Amygdala (tissue), 56 donors: Measurements from ENCODE around the gene NFIC.
A peak's percentile ranks its signal among the peaks of the same experiment; 100 is the strongest.
"Not testable (repeated sequence)": the region's sequence is repeated elsewhere in the genome, so short reads cannot be mapped to it uniquely, and the experiment has no call there.

ENCODE experiments used
- DNase-seq, 56 donors: peaks; one replicate each; lab custom pipeline; 2025; lab: John Stamatoyannopoulos, UW

NFIC gene

DNA sequence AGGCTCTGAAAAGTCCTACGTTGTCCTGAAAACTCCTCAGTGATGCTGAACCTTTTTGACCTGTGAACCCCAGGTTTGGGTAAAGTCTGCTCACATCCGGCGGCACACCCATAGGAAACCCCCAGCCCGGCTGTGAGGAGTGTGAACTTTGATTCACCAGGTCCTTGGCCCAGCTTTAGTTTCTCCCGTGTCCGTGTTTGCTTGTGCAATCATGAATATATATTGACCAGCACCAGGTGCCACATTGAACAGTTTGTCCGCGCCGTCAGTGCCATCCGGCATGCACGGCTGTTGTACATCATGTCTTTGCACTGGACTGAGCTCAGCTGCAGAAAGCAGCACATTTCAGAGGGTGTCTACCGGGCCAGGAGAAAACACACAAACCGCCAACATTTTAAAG is 45.3 kb downstream of the NFIC start:
- DNase-seq, result no peak

GRCh38 chr19:3412066-3412465 is 45.7 kb downstream of the NFIC start:
- DNase-seq, result no peak

DNA sequence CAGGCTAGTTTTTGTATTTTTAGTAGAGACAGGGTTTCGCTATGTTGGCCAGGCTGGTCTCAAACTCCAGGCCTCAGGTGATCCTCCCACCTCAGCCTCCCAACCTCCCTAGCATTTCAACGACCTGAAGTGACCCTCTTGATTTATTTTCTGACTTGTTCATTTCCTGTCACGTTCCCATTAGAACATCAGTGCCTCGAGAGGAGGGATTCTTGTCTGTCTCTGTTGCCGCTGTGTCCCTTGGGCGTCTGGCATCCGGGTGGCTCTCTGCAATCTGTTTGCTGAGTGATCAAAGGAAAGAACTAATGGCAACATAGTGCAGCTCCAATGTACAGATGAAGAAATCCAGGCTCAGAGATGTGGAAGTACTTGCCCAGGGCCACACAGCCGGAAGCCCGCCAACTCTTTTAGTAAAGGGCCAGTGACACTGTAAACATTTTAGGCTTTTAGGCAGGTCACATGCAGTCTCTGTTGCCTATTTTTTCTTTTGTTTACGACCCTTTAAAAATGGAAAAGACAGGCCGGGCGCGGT is 47.5 kb downstream of the NFIC start:
- no peak for DNase-seq

GRCh38 chr19:3415695-3416094 is 49.3 kb downstream of the NFIC start:
- no peak for DNase-seq

- DNase-seq, result no peak
Observed at GRCh38 chr19:3420244-3420755, 53.9 kb downstream of the NFIC start.

DNA sequence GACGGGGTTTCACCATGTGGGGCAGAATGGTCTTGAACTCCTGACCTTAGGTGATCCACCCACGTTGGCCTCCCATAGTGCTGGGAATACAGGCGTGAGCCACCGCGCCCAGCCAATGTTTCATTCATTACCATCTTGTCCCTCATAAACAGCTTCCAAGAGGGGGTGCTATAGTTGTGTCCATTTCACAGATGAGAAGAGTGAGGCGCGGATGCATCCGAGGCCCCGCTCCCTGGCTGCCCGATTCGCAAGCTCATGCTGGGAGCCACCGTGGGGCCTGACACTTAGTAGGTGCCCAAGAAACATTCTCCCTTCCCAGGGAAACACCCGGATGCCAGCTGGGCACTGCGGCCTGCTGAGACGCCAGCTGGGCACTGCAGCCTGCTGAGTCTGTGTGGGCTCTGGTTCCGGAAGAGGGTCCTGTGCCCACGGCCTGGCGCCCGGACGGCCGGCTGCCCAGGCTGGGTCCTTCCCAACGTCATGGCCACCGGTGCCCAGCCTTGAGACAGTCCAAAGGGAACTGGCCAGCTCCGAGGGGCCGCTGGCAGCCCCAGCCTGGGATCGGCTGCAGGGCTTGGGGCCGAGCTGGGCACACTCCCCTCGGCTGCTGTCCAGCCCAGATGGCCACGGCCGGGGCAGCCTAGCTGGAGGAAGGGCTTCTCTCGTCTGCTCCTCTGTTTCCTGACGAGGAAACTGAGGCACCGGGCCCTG is 54.7 kb downstream of the NFIC start:
- peak in 36 of 56 donors; percentile 5 to 85 (median 47) for DNase-seq

GRCh38 chr19:3421656-3422055 is 55.3 kb downstream of the NFIC start:
- not testable (repeated sequence) for DNase-seq

DNA sequence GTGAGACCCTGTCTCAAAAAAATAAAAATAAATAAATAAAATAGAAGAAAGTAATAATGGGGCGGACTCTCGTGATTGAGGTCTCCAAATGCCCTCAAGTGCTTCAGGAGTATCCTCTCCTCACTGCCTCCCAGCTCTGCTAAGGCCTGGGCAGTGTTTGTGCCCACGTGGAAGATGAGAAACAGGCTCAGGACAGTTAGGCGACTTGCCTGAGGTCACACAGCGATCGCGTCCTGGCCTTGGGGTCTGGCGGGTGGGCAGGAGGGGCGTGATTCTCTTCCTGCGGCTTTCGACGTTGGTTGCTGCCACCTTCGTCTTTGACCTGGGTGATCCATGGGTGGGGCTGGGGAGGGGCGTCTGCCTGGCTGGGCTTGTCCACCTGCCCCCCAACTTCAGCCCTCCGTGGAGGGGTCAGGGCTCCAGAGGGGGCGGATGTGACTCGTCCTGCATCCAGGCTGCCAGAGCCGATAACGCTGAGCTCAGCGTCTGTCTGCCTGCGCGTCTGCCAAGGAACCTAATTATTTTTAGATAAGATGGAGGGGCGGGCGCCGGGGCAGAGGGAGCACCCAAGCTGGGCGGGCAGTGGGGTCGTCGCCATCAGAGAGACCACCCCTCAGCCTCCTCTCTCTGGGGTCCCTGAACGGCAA is 56.9 kb downstream of the NFIC start:
- peak in 14 of 56 donors; percentile 6 to 34 (median 18) for DNase-seq

DNA sequence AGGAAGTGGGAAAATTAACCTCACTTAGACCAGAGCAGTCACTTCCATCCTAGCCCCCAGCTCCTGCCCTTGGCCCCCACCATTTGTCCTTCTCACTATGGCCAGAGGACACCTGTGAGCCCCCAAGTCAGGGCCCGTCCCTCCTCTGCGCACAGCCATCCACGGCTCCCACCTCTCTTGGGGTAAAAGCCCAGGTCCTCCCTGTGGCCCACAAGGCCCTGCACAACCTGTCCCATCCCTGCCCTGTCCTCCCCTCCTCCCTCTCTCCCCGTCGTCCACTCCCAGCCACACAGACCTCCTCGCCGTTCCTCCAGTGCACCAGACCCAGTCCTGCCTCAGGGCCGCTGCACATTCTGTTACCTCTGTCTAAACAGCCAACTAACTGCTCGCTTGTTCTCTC is 60.0 kb downstream of the NFIC start:
- DNase-seq, result no peak

DNA sequence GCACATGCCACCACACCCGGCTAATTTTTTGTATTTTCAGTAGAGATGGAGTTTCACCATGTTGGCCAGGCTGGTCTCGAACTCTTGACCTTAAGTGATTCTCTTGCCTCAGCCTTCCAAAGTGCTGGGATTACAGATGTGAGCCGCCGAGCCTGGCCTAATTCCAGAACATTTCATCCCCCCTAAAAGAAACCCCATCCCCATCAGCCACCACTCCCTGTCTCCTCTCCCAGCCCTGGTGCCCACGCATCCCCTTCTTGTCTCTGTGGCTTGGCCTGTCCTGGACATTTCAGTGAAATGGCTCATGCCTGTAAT is 63.9 kb downstream of the NFIC start:
- not testable (repeated sequence) for DNase-seq

DNA sequence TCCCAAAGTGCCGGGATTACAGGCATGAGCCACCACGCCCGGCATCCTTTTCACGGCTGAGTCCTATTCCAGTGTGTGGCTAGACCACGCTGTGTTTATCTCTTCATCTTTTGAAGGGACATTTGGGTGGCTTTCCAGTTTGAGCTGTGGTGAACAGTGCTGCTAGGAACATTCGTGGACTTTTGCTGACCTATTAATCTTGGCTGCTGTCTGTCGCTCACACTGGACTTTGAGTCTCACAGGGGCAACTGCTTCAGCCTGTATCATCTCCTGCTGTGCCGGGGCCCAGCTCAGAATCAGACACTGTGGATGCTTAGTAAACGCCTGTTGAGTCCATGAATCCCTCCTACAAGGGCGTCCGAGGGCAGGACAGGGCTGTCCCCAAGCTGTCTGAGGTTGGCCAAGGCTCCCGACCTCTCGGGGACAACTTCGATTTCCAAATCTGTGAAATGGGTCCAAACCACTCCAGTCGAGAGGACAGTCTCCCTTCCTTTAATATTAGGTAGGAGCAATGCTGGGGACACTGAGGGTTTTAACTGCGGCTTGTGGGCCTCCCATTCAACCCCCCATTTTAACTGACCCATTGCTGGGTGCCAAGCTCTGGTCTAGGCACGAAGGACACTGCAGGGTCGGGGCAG is 65.5 kb downstream of the NFIC start:
- no peak for DNase-seq

GRCh38 chr19:3433313-3433712 is 66.9 kb downstream of the NFIC start:
- DNase-seq, result no peak

DNA sequence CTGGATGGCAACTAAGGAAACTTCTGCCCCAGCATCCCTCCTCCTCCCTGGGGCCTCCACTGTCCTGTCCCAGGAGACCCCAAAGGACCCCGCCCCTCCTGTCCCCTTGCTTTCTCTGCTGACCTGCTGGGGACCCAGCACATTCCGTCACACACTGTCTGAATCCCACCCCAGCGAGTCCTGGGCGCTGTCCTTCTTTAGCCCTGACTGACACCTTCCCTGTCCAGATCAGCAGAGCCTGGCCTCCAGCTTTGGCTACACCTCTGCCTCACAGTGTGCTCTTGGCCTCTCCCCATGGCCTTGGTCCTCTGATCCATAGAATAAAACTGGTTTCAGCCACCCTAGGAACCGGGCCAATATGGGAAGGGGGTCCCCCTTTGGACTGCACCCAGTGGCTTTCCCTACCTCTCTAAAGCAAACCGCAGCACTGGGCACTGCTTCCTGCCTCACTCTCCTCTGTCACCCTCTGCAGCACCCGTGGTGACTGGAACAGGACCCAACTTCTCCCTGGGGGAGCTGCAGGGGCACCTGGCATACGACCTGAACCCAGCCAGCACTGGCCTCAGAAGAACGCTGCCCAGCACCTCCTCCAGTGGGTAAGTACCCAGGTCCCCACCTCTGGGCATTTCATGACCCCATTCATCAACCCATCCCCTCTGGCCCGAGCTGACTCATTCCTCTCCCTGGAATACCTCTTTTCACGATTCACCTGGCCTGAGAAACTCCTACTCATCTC is 67.6 kb downstream of the NFIC start:
- DNase-seq, result no peak

DNA sequence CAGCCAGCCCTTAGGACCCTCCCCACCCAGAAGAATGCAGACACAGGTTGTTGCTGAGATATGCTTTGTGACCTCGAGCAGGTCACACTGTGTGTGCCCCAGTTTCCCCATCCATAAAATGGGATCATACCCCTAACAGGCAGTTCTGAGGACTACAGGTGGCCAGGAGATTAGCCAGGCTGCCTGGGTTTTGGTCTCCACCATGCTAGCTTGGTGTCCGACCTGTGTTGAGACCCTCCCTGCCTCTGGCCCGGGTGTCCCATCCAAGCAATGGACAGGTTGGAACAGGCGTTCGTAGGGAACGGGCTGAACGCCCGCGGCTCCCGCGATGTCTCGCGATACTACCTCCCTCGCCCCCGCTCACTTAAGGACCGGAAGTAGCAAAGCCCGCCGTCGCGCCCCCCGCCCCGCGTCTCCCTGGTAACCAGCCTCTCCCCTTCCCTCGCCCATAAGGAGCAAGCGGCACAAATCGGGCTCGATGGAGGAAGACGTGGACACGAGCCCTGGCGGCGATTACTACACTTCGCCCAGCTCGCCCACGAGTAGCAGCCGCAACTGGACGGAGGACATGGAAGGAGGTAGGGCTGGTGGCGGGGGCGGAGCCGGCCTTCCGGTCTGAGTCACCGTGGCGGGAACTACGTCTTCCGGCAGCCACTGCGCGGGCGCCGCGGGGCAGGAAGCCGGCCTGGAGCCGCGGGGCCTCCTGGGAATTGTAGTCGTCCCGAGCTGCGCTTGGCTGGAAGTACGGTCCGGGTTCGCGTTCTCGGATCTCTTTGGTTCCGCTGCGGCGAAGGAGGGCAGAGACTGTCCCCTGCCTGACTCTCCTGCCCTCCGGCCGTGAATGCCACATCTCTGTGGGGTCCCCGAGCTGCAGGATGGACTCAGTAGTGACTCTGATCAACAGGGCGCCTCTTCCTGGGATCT is 68.5 kb downstream of the NFIC start:
- DNase-seq, result peak; percentile 61 to 95 (median 90)

GRCh38 chr19:3440082-3440481 is 73.7 kb downstream of the NFIC start:
- peak in 5 of 56 donors; percentile 11 to 32 (median 19) for DNase-seq

DNA sequence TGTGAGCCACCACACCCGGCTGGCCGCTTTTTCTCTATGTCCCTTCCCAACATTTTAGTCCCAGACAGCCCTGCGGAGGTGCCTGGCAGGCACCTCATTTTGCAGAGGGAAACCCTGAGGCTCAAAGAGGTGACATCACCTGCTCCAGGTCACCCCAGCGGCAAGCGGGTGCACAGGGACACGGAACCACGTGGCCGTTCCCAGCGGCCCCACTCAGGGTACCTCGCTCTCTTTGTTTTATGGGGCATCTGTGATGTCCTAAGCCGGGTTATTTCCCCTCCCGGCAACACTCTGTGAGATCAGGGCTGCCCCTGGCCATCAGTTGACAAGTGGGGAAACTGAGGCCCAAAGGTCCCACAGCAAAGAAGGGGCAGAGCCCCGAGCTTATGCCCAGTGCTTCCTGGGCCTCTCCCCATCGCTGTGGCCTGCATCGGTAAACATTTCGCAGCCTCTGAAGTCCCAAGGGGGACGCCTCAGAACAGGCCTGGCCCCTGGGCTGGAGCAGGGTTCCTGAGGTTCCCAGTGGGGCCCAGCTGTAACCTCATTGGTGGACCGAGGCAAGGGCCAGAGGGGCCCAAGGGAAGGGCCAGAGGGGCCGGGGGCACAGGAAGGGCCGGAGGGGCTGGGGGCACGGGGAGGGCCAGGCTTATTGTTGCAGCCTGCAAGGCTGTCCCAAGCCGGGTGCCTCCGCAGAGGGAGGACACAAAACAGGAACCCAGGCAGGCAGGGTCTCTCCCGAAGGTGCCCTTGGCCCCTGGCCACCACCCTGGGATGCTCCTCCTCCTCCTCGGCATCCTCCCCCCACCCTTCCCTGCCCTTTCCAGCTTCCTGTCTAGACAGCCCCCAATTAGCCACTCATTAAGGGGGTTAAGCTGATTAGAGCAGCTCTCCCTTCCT is 75.0 kb downstream of the NFIC start:
- no peak for DNase-seq

DNA sequence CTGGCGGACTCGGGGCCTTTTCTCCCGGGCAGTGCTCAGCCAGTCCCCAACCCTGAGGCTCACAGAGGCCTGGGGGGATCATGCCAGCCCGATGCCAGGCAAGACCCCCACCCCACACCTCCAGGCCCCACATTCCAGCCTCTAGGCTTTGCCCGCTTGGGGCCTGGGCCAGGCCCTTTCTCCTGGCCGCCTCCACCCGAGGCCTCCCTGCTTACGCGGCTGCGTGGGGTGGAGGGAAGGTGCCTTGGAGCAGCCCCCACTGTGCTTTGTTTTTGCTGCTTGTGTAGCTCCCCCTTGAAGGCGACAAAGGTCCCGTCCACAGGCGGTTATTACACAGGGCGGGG is 75.6 kb downstream of the NFIC start:
- DNase-seq, result no peak

GRCh38 chr19:3442487-3443071 is 76.2 kb downstream of the NFIC start:
- DNase-seq, result no peak
